Neural progenitor cell (in vitro differentiated cells): Measurements from ENCODE around the gene TAF9B. TPM values are rescaled to one million over a fixed set of nuclear protein-coding genes. Genes with fewer than 3 reads are reported as not detected.
A peak's percentile ranks its signal among the peaks of the same experiment; 100 is the strongest.

Source experiments
- DNase-seq: peaks from one replicate; pipeline ENCODE4 v3.0.0-alpha.2; 2016; ENCODE audit warnings: low spot score
- H2AFZ ChIP-seq: fragments of 200-600 bp; sonication (generic); replicated peaks from 2 replicates; pipeline ENCODE4 v1.6.1; 2016; ENCODE audit warnings: antibody characterized with exemption
- H3F3A ChIP-seq: fragments of 200-600 bp; sonication (generic); 2 replicates; pipeline ENCODE4 v1.6.1; 2016; ENCODE audit warnings: antibody characterized with exemption, low read depth
- H3K27ac ChIP-seq: fragments of 200-600 bp; sonication (generic); 2 replicates; pipeline ENCODE4 v1.5.1; 2016; ENCODE audit warnings: mild to moderate bottlenecking
- H3K27me3 ChIP-seq: fragments of 200-600 bp; sonication (generic); 2 replicates; pipeline ENCODE4 v1.6.1; 2016; ENCODE audit warnings: mild to moderate bottlenecking, moderate library complexity
- H3K36me3 ChIP-seq: fragments of 200-600 bp; sonication (generic); 2 replicates; pipeline ENCODE4 v1.5.1; 2016
- H3K4me1 ChIP-seq: fragments of 200-600 bp; sonication (generic); 2 replicates; pipeline ENCODE4 v1.6.1; 2016; ENCODE audit warnings: mixed run types
- H3K4me2 ChIP-seq: fragments of 200-600 bp; sonication (generic); 2 replicates; pipeline ENCODE4 v1.6.1; 2016
- H3K4me3 ChIP-seq: fragments of 200-600 bp; sonication (generic); 2 replicates; pipeline ENCODE4 v1.5.1; 2016
- H3K79me2 ChIP-seq: fragments of 200-600 bp; sonication (generic); 2 replicates; pipeline ENCODE4 v1.6.1; 2016; ENCODE audit warnings: low read depth
- H3K9ac ChIP-seq: fragments of 200-600 bp; sonication (generic); 2 replicates; pipeline ENCODE4 v1.6.1; 2016
- H3K9me3 ChIP-seq: fragments of 200-600 bp; sonication (generic); 2 replicates; pipeline ENCODE4 v1.5.1; 2016; ENCODE audit warnings: low read depth
- H4K20me1 ChIP-seq: fragments of 200-600 bp; sonication (generic); 2 replicates; pipeline ENCODE4 v1.6.1; 2016; ENCODE audit warnings: low read depth
- H3K27ac Mint-ChIP-seq: 3 replicates; pipeline ENCODE4 v1.8.0; 2021; ENCODE audit warnings: mixed read lengths
- H3K27me3 Mint-ChIP-seq: 2 replicates; pipeline ENCODE4 v1.8.0; 2022; ENCODE audit warnings: low read depth, mild to moderate bottlenecking, inconsistent platforms, moderate library complexity, mixed read lengths; ENCODE audit not compliant: insufficient read depth
- H3K36me3 Mint-ChIP-seq: 3 replicates; pipeline ENCODE4 v1.8.0; 2021; ENCODE audit warnings: mixed read lengths
- H3K4me1 Mint-ChIP-seq: 3 replicates; pipeline ENCODE4 v1.8.0; 2021; ENCODE audit warnings: mixed read lengths
- H3K4me3 Mint-ChIP-seq: 3 replicates; pipeline ENCODE4 v1.8.0; 2021; ENCODE audit warnings: mild to moderate bottlenecking, moderate library complexity, mixed read lengths
- H3K9me3 Mint-ChIP-seq: 3 replicates; pipeline ENCODE4 v1.8.0; 2020; ENCODE audit warnings: mixed read lengths
- EZH2 ChIP-seq: fragments of 200-600 bp; sonication (generic); IDR thresholded peaks from 2 replicates; pipeline ENCODE4 v1.6.1; 2017; ENCODE audit warnings: antibody characterized with exemption, mild to moderate bottlenecking, moderate library complexity
- EZH2phosphoT487 ChIP-seq: fragments of 200-600 bp; sonication (generic); IDR thresholded peaks from 2 replicates; pipeline ENCODE4 v1.6.1; 2017; ENCODE audit warnings: antibody characterized with exemption
- total RNA-seq: library from RNA; depleted of rRNA; stranded (reverse); fragments of >200 nt; gene quantifications from 2 replicates; pipeline ENCODE4 v1.2.3, GENCODE V29; 2015; ENCODE audit warnings: low replicate concordance
- TF ChIP-seq, protein P1 (sequence below): fragments of 200-600 bp; sonication (generic); IDR thresholded peaks from 2 replicates; pipeline ENCODE4 v1.5.1; 2017; ENCODE audit warnings: antibody characterized with exemption, mild to moderate bottlenecking

Gene TAF9B
- total RNA-seq, 1 donor from 2014 or later: 103 TPM

GRCh38 chrX:78140206-78140605 is 756 bp upstream of the TAF9B start:
- no peak overlapping the region for H2AFZ ChIP-seq
- H3K27ac Mint-ChIP-seq: no peak overlapping the region

GRCh38 chrX:78133238-78133960 is 6.1 kb downstream of the TAF9B start:
- peaks cover 5% of the 10 kb centered on the region for H3K27me3 Mint-ChIP-seq
- no peak overlapping the region for H3K4me3 ChIP-seq
- no peak overlapping the region for H3K27ac ChIP-seq
- no peaks in the 10 kb centered on the region for H3K4me1 ChIP-seq
- H3K4me3 Mint-ChIP-seq: no peak overlapping the region
- no peak overlapping the region for H3K27ac Mint-ChIP-seq
- no peaks in the 10 kb centered on the region for H3K9me3 ChIP-seq
- no peak overlapping the region for H3K9ac ChIP-seq
- H3F3A ChIP-seq: peaks cover 12% of the 10 kb centered on the region
- H3K36me3 ChIP-seq: no peaks in the 10 kb centered on the region
- H3K36me3 Mint-ChIP-seq: peaks cover 2% of the 10 kb centered on the region
- no peaks in the 10 kb centered on the region for H3K27me3 ChIP-seq
- H3K79me2 ChIP-seq: no peaks in the 10 kb centered on the region
- DNase-seq: no peak
- no peaks in the 10 kb centered on the region for H3K4me1 Mint-ChIP-seq
- H3K9me3 Mint-ChIP-seq: no peaks in the 10 kb centered on the region
- no peak overlapping the region for H2AFZ ChIP-seq
- H3K4me2 ChIP-seq: no peak overlapping the region
- H4K20me1 ChIP-seq: no peaks in the 10 kb centered on the region
- TF ChIP-seq EZH2: no peak
- TF ChIP-seq, protein P1, sequence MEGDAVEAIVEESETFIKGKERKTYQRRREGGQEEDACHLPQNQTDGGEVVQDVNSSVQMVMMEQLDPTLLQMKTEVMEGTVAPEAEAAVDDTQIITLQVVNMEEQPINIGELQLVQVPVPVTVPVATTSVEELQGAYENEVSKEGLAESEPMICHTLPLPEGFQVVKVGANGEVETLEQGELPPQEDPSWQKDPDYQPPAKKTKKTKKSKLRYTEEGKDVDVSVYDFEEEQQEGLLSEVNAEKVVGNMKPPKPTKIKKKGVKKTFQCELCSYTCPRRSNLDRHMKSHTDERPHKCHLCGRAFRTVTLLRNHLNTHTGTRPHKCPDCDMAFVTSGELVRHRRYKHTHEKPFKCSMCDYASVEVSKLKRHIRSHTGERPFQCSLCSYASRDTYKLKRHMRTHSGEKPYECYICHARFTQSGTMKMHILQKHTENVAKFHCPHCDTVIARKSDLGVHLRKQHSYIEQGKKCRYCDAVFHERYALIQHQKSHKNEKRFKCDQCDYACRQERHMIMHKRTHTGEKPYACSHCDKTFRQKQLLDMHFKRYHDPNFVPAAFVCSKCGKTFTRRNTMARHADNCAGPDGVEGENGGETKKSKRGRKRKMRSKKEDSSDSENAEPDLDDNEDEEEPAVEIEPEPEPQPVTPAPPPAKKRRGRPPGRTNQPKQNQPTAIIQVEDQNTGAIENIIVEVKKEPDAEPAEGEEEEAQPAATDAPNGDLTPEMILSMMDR: no peak
- TF ChIP-seq EZH2phosphoT487: no peak

More at GRCh38 chrX:78140206-78140605, 756 bp upstream of the TAF9B start:
- Mint-ChIP-seq H3K4me3 (peak overlapping the region; percentile 90), H3K4me1 (no peaks in the 10 kb centered on the region), H3K36me3 (no peaks in the 10 kb centered on the region), H3K27me3 (peaks cover 6% of the 10 kb centered on the region), H3K9me3 (peaks cover 5% of the 10 kb centered on the region)
- Histone ChIP-seq H3K4me1 (no peaks in the 10 kb centered on the region), H3K4me2 (peak overlapping the region; percentile 38), H3K9ac (no peak overlapping the region), H3K27ac (no peak overlapping the region), H4K20me1 (no peaks in the 10 kb centered on the region), H3K4me3 (no peak overlapping the region), H3K79me2 (peaks cover 5% of the 10 kb centered on the region), H3K27me3 (no peaks in the 10 kb centered on the region), H3K9me3 (no peaks in the 10 kb centered on the region), H3F3A (no peaks in the 10 kb centered on the region), H3K36me3 (no peaks in the 10 kb centered on the region)
- TF ChIP-seq, protein P1: no peak
- TF ChIP-seq EZH2 (no peak), EZH2phosphoT487 (no peak)
- no peak for DNase-seq

DNA sequence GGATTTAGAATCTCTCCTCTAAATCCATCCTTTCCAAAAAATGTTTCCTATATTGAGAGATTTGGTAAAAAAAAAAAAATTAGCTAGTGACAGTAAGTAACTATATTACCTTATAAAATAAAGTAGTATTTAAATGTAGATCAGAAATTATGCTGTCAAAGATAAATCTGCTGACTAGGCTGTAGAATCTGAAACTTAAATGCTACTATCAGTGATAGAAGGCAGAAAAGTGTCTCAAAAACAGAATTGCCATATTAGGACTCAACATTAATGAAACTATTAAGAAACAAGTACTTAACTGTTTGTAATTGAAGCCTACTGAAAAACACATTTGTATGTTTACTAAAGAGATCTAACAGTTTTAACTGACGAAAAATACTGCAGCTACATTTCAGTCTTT is 8.3 kb downstream of the TAF9B start:
- no peaks in the 10 kb centered on the region for H3K9me3 Mint-ChIP-seq
- H3K4me1 ChIP-seq: no peaks in the 10 kb centered on the region
- H2AFZ ChIP-seq: no peak overlapping the region
- H3K27me3 Mint-ChIP-seq: no peaks in the 10 kb centered on the region
- no peaks in the 10 kb centered on the region for H3K27me3 ChIP-seq
- no peak overlapping the region for H3K27ac Mint-ChIP-seq
- no peaks in the 10 kb centered on the region for H3K36me3 ChIP-seq
- no peaks in the 10 kb centered on the region for H3K4me1 Mint-ChIP-seq
- H3K4me3 Mint-ChIP-seq: no peak overlapping the region
- no peak overlapping the region for H3K4me3 ChIP-seq
- H3F3A ChIP-seq: peaks cover 18% of the 10 kb centered on the region
- peaks cover 2% of the 10 kb centered on the region for H3K36me3 Mint-ChIP-seq
- no peaks in the 10 kb centered on the region for H3K9me3 ChIP-seq
- H3K79me2 ChIP-seq: no peaks in the 10 kb centered on the region
- peaks cover 2% of the 10 kb centered on the region for H4K20me1 ChIP-seq
- no peak for DNase-seq
- TF ChIP-seq, protein P1: no peak
- TF ChIP-seq EZH2phosphoT487 (no peak), EZH2 (no peak)
- H3K9ac ChIP-seq: no peak overlapping the region
- H3K4me2 ChIP-seq: no peak overlapping the region
- no peak overlapping the region for H3K27ac ChIP-seq
